ENCODE data around the gene OLFM1. TPM values are rescaled to one million over a fixed set of nuclear protein-coding genes. Genes with fewer than 3 reads are reported as not detected.

The OLFM1 gene
- total RNA-seq, 1 experiment from 2014 or later = 0.39 TPM

GRCh38 chr9:135100241-135100681 is 12.8 kb downstream of the OLFM1 start:
- in situ Hi-C loops (cut with HindIII; ENCODE audit: low pct_unique_long_range_greater_than_20kb, low sequenced_read_pairs) (no loop called here), intact Hi-C loops (cut with micrococcal nuclease; ENCODE audit: unreplicated experiment) (no loop called here)
- no peaks in the 10 kb centered on the region for H3K4me1 ChIP-seq (ENCODE audit: control insufficient read depth, insufficient read depth, low read length)
- no peak overlapping the region for H3K27ac ChIP-seq (ENCODE audit: low read length)
- H3K27me3 ChIP-seq (ENCODE audit: control insufficient read depth, insufficient read depth, low read length) = peaks cover 4% of the 10 kb centered on the region; the same call in 1 of the 2 replicates
- ATAC-seq (no peak), DNase-seq (ENCODE audit: low read depth, low spot score) (no peak)
- CTCF ChIA-PET = no interaction called here
- H3K9me3 ChIP-seq (ENCODE audit: control insufficient read depth, insufficient read depth, low read depth, low read length) = no peaks in the 10 kb centered on the region
- no TSS peak for BruUV-seq (replicated peaks)
- no peak overlapping the region for H3K4me3 ChIP-seq (ENCODE audit: low read depth in 2 of 2, low read length in 2 of 2)
- TF ChIP-seq TCF7L2 (IDR thresholded peaks at IDR 0.05; ENCODE audit: low read depth, low read length) (no peak), REST (IDR thresholded peaks at IDR 0.05; ENCODE audit: insufficient read depth in 1 of 2, low read depth in 2 of 2, low read length in 1 of 2) (no peak), SIN3A (IDR thresholded peaks at IDR 0.05; ENCODE audit: borderline replicate concordance, insufficient read depth, low read depth, low read length) (no peak), CTCF (IDR thresholded peaks at IDR 0.05) (no peak), POLR2AphosphoS5 (IDR thresholded peaks at IDR 0.05; ENCODE audit: low read depth, low read length) (no peak)
- POLR2A ChIA-PET = no interaction called here
- H3K36me3 ChIP-seq (ENCODE audit: control insufficient read depth, insufficient read depth, low read length) = no peaks in the 10 kb centered on the region

DNA sequence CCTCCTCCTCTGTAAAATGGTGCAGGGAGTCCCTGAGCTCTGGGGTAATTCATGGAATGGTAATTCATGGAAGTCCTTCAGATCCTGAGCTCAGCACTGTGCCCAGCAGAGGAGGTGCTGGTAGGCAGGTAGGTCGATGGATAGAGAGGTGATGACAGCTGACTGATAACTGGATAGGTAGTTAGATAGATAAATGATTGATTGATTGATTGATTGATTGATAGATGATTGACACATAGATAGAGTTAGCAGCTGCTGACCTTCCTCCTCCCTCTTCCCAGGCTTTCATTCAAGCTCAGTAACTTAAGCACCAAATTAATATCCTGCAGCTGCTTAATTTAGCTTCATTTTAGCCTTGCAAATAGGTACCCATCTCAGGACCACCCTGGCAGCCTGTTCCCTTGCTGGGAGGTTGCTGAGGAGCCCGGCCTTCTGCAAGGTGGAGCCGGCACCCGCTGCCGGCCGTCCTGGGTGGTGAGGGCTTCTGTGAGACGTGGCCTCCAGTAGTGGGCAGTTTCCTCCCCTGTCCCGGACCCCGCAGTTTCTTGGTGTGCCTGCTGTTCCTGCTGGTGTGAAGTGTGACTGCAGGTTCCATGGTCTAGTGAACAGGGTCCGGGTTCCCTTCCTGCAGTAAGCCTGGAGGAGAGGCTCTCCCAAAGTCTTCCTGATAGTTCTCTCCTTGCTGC is 13.4 kb downstream of the OLFM1 start:
- DNase-seq (ENCODE audit: low read depth, low spot score) = no peak
- no peaks in the 10 kb centered on the region for H3K4me1 ChIP-seq (ENCODE audit: control insufficient read depth, insufficient read depth, low read length)
- H3K9me3 ChIP-seq (ENCODE audit: control insufficient read depth, insufficient read depth, low read depth, low read length) = no peaks in the 10 kb centered on the region
- H3K27ac ChIP-seq (ENCODE audit: low read length) = no peak overlapping the region
- intact Hi-C loops (cut with micrococcal nuclease; ENCODE audit: unreplicated experiment) (no loop called here), in situ Hi-C loops (cut with HindIII; ENCODE audit: low pct_unique_long_range_greater_than_20kb, low sequenced_read_pairs) (no loop called here)
- H3K4me3 ChIP-seq (ENCODE audit: low read depth in 2 of 2, low read length in 2 of 2) = no peak overlapping the region
- ATAC-seq = no peak
- ChIA-PET CTCF (interaction anchor here (0.8 kb wide), 1 partner anchor 237 kb away, joined by 3 read pairs; no protein-coding TSS in a partner anchor), POLR2A (no interaction called here)
- no peak for TF ChIP-seq CTCF (IDR thresholded peaks at IDR 0.05)
- TF ChIP-seq TCF7L2 (IDR thresholded peaks at IDR 0.05; ENCODE audit: low read depth, low read length) = no peak
- TF ChIP-seq SIN3A (IDR thresholded peaks at IDR 0.05; ENCODE audit: borderline replicate concordance, insufficient read depth, low read depth, low read length) = no peak
- H3K36me3 ChIP-seq (ENCODE audit: control insufficient read depth, insufficient read depth, low read length) = no peaks in the 10 kb centered on the region
- H3K27me3 ChIP-seq (ENCODE audit: control insufficient read depth, insufficient read depth, low read length) = 0 out of 2 replicates have a peak, but pooled peaks cover 4% of the 10 kb centered on the region
- BruUV-seq (replicated peaks) = no TSS peak

Measured in Panc1 (cell line).